Esophagus muscularis mucosa (tissue), 4 donors: Measurements from ENCODE around the gene LTBP4. TPM values are rescaled to one million over a fixed set of nuclear protein-coding genes. Genes with fewer than 3 reads are reported as not detected.

ENCODE experiments used
- DNase-seq: peaks from one replicate; pipeline ENCODE4 v3.0.0-alpha.2; 2017; ENCODE audit errors: extremely low spot score
- H3K27ac ChIP-seq, 4 donors: fragments of 200-600 bp; sonication (generic); replicated peaks in 1 of 4; 1 replicate in 3 of 4; 2 replicates in 1 of 4; pipeline ENCODE4 v1.5.1; 2016 to 2019; ENCODE audit warnings: mild to moderate bottlenecking in 1 of 4
- H3K27me3 ChIP-seq, 4 donors: fragments of 200-600 bp; sonication (generic); one replicate each; pipeline versions ENCODE4 v1.5.1 to v1.6.0; 2016 to 2019
- H3K36me3 ChIP-seq, 4 donors: fragments of 200-600 bp; sonication (generic); one replicate each; pipeline ENCODE4 v1.5.1; 2016 to 2019
- H3K4me1 ChIP-seq, 4 donors: fragments of 200-600 bp; sonication (generic); one replicate each; pipeline ENCODE4 v1.5.1; 2016 to 2019
- H3K4me3 ChIP-seq, 4 donors: fragments of 200-600 bp; sonication (generic); 1 replicate in 2 of 4; 2 replicates in 2 of 4; pipeline ENCODE4 v1.5.1; 2016 to 2019; ENCODE audit warnings: mild to moderate bottlenecking in 4 of 4, moderate library complexity in 1 of 4
- H3K9me3 ChIP-seq, 4 donors: fragments of 200-600 bp; sonication (generic); 1 replicate in 3 of 4; 2 replicates in 1 of 4; pipeline ENCODE4 v1.5.1; 2016 to 2019
- EP300 ChIP-seq: sonication (generic); formaldehyde crosslinking; IDR thresholded peaks from one replicate; pipeline ENCODE4 v1.6.1; 2017; ENCODE audit warnings: antibody characterized with exemption
- POLR2A ChIP-seq: fragments of 450-650 bp; IDR thresholded peaks from one replicate; pipeline ENCODE4 v1.6.1; 2017; ENCODE audit warnings: antibody characterized with exemption, moderate library complexity, mild to moderate bottlenecking, low read depth
- POLR2AphosphoS5 ChIP-seq, 2 donors: sonication (generic); formaldehyde crosslinking; IDR thresholded peaks; one replicate each; pipeline ENCODE4 v1.6.1; 2017; ENCODE audit warnings: antibody characterized with exemption in 2 of 2
- WGBS: methylation state at CpG from one replicate; pipeline ENCODE4 v1.1.5; 2018; 5-methylcytosine and 5-hydroxymethylcytosine counted together
- intact Hi-C: fragments of 100-400 bp; cut with DNase I; formaldehyde crosslinking; loops from one replicate; pipeline ENCODE4 v1.15.1; 2023
- total RNA-seq, 4 donors: library from RNA; depleted of rRNA; stranded (reverse); fragments of >200 nt; gene quantifications; one replicate each; pipeline versions ENCODE4 v1.1.0 to v1.2.1, GENCODE V29; 2016
- TF ChIP-seq, protein P1 (sequence below), 3 experiments: fragments of 200-600 bp in 2 of 3; fragments of 450-650 bp in 1 of 3; sonication (generic) in 2 of 3; IDR thresholded peaks; one replicate each; pipeline ENCODE4 v1.5.1; 2017 to 2019; ENCODE audit warnings: antibody characterized with exemption in 3 of 3, mild to moderate bottlenecking in 2 of 3, moderate library complexity in 1 of 3

The LTBP4 gene
- total RNA-seq, 4 donors from 2014 or later = 358 to 430 (median 397) TPM

DNA sequence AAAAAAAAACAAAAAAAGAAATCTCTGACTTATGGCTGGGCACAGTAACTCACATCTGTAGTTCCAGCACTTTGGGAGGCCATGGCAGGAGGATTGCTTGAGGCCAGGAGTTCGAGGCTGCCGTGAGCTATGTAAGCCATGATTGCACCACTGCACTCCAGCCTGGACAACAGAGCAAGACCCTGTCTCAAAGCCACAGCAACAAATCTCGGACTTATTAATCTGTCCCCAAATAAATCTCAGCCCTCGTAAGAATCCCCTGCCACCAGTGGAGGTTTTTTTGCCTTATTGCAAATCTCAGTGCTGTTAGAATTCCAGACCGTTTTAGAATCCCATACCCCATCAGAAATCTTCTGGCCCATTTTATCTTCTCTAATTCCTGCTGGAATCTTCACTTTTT, 19.6 kb upstream of the LTBP4 start:
- TF ChIP-seq POLR2A (no peak), POLR2AphosphoS5 (IDR thresholded peaks at IDR 0.05) (no peak), EP300 (no peak)
- TF ChIP-seq, protein P1, sequence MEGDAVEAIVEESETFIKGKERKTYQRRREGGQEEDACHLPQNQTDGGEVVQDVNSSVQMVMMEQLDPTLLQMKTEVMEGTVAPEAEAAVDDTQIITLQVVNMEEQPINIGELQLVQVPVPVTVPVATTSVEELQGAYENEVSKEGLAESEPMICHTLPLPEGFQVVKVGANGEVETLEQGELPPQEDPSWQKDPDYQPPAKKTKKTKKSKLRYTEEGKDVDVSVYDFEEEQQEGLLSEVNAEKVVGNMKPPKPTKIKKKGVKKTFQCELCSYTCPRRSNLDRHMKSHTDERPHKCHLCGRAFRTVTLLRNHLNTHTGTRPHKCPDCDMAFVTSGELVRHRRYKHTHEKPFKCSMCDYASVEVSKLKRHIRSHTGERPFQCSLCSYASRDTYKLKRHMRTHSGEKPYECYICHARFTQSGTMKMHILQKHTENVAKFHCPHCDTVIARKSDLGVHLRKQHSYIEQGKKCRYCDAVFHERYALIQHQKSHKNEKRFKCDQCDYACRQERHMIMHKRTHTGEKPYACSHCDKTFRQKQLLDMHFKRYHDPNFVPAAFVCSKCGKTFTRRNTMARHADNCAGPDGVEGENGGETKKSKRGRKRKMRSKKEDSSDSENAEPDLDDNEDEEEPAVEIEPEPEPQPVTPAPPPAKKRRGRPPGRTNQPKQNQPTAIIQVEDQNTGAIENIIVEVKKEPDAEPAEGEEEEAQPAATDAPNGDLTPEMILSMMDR (IDR thresholded peaks at IDR 0.05) = no peak
- H3K27me3 ChIP-seq = no peaks in the 10 kb centered on the region
- intact Hi-C loops = no loop called here
- H3K27ac ChIP-seq = no peak overlapping the region
- no peak for DNase-seq
- H3K36me3 ChIP-seq = peaks cover 27 to 63% (median 57%) of the 10 kb centered on the region in 4 donors
- 95% methylated on average over 5 of the region's 5 CpGs for WGBS
- H3K4me1 ChIP-seq = peaks cover 13 to 19% (median 16%) of the 10 kb centered on the region in 4 donors
- H3K4me3 ChIP-seq = no peak overlapping the region
- H3K9me3 ChIP-seq = no peaks in the 10 kb centered on the region

DNA sequence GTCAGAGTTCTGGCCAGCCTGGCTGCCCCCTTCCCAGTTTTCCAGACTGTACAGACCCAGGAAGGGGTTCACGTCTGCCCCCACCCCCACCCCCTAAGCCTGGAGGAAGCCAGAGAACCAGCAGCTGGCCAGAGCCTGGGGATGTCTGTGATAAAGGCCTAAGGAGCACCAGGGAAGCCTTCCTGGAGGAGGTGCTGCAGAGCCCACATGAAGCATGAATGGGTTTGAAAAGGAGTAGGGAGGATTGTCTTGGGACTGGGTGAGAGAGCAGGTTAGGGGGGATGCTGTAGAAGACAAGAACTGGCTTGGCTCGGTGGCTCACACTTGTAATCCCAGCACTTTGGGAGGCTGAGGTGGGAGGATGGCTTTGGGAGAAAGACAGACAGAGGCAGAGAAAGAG, 18.7 kb upstream of the LTBP4 start:
- intact Hi-C loops = no loop called here
- Histone ChIP-seq H3K4me1 (peaks cover 10 to 14% (median 13%) of the 10 kb centered on the region in 4 donors), H3K4me3 (no peak overlapping the region), H3K36me3 (peaks cover 31 to 72% (median 66%) of the 10 kb centered on the region in 4 donors), H3K27ac (no peak overlapping the region), H3K9me3 (no peaks in the 10 kb centered on the region), H3K27me3 (no peaks in the 10 kb centered on the region)
- TF ChIP-seq POLR2AphosphoS5 (IDR thresholded peaks at IDR 0.05) (no peak), EP300 (no peak), POLR2A (no peak)
- TF ChIP-seq, protein P1 (IDR thresholded peaks at IDR 0.05) = no peak
- WGBS = 97% methylated on average over 2 of the region's 2 CpGs
- no peak for DNase-seq

DNA sequence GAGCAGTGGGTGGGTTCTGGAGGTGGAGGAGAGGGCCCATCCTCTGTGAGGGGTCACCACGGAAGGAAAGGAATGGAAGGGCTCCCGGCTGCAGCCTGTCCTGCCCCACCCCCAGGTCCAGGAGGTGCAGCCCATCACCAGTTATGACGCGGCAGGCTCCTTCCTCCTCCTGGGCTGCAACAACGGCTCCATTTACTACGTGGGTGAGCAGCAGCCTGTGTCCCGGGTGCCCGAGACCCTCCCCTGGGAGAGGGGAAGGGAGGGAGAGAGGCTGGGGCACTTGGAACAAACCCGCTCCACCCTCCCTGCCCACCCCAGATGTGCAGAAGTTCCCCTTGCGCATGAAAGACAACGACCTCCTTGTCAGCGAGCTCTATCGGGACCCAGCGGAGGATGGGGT, 17.9 kb upstream of the LTBP4 start:
- H3K9me3 ChIP-seq = no peaks in the 10 kb centered on the region
- H3K4me1 ChIP-seq = peaks cover 2 to 6% (median 5%) of the 10 kb centered on the region in 4 donors
- intact Hi-C loops = no loop called here
- DNase-seq = no peak
- H3K4me3 ChIP-seq = no peak overlapping the region
- H3K27ac ChIP-seq = no peak overlapping the region
- no peaks in the 10 kb centered on the region for H3K27me3 ChIP-seq
- TF ChIP-seq, protein P1 (IDR thresholded peaks at IDR 0.05) = no peak
- TF ChIP-seq EP300 = no peak
- no peak for TF ChIP-seq POLR2AphosphoS5 (IDR thresholded peaks at IDR 0.05)
- no peak for TF ChIP-seq POLR2A
- WGBS = 76% methylated on average over 4 of the region's 14 CpGs
- peaks cover 32 to 80% (median 74%) of the 10 kb centered on the region in 4 donors for H3K36me3 ChIP-seq

DNA sequence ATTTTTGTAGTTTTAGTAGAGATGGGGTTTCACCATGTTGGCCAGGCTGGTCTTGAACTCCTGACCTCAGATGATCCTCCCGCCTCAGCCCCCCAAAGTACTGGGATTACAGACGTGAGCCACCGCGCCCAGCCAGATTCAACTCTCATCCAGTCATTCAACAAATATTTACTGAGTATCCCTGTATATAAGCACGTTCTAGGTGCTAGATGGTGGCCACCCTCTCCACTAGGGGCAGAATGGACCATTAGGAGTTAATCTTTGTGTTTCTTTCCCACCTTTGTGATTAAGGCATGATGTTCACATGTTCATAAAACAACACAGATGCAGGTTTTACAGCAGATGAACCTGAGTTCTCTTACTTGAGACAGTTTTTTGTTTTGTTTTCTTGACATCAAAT, 17.2 kb upstream of the LTBP4 start:
- no peaks in the 10 kb centered on the region for H3K9me3 ChIP-seq
- H3K27me3 ChIP-seq = no peaks in the 10 kb centered on the region
- no peak for TF ChIP-seq EP300
- TF ChIP-seq, protein P1 (IDR thresholded peaks at IDR 0.05) = no peak
- intact Hi-C loops = no loop called here
- no peak overlapping the region for H3K4me3 ChIP-seq
- peaks cover 32 to 87% (median 76%) of the 10 kb centered on the region in 4 donors for H3K36me3 ChIP-seq
- peaks cover 0 to 3% (median 0%) of the 10 kb centered on the region in 4 donors for H3K4me1 ChIP-seq
- no peak overlapping the region for H3K27ac ChIP-seq
- 92% methylated on average over 5 of the region's 5 CpGs for WGBS
- DNase-seq = no peak

DNA sequence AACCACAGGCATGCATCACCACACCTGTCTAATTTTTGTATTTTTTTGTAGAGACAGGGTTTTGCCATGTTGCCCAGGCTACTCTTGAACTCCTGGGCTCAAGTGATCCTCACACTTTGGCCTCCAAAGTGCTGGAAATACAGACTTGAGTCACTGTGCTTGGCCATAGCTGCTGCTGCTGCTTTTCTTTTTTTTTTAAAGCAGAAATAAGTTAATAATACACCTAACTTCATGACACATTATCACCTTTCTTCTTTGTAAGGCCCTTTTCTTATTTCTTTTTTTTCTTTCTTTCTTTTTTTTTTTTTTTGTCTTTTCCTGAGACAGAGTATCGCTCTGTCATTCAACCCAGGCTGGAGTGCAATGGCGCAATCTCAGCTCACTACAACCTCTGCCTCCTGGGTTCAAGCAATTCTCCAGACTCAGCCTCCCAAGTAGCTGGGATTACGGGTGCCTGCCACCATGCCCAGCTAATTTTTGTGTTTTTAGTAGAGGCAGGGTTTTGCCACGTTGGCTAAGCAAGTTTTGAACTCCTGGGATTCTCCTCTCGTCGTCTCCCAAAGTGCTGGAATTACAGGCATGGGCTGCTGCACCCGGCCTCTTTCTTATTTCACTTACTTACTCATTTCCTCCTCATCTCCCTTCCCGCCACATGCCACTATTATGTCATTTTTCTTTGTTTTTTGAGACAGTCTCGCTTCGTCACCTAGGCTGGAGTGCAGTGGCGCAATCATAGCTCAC, 15.8 kb upstream of the LTBP4 start:
- no peak for TF ChIP-seq POLR2AphosphoS5 (IDR thresholded peaks at IDR 0.05)
- TF ChIP-seq EP300 = no peak
- H3K27me3 ChIP-seq = no peaks in the 10 kb centered on the region
- no peaks in the 10 kb centered on the region for H3K9me3 ChIP-seq
- peaks cover 0 to 3% (median 0%) of the 10 kb centered on the region in 4 donors for H3K4me1 ChIP-seq
- peaks cover 26 to 81% (median 69%) of the 10 kb centered on the region in 4 donors for H3K36me3 ChIP-seq
- H3K27ac ChIP-seq = no peak overlapping the region
- DNase-seq = no peak
- 88% methylated on average over 11 of the region's 11 CpGs for WGBS
- intact Hi-C loops = no loop called here
- H3K4me3 ChIP-seq = no peak overlapping the region
